Measurements from ENCODE around the gene HOXA3.

Gene HOXA3

DNA sequence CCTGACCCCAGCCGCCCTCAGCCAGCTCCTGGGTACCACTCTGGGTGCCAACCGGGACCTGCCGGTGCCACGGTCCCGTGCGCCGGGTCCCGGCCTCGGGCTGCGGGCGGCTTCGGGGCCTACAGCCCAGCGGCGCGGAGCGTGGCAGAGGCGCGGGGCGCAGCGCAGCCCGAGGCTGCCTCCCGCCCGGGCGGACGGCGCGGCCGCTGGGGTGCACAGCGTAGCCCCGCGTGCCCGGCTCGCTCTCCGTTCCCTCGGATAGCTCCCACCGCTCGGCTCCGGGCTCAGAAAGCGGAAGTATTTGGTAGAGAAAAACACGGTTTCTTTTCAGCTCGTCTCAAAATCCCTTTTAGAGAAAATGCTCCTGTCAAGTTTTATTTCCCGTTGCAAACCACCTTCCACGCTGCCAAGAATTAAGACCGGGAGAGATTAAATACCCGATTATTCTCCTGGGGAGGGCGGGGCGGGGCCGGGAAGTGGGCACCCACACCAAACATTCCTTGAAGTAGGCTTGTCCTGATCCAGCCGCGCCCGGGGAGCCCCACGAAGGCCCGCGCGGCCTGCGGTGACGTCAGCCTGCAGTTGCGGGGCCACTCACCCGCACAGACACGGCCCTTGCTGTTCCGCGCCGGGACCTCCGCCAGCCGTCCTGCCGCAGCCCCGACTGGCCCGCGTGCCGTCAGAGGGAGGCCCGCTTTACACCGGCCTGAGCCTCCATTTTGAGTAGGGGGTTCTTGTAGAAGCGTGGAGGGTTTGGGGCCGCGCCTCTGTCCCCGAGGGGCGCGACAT, 40.4 kb upstream of the HOXA3 start:
- no peaks in the 10 kb centered on the region for H3K9me3 Mint-ChIP-seq
- peak overlapping the region; percentile 57 for H3K4me3 Mint-ChIP-seq
- peaks cover 93% of the 10 kb centered on the region for H3K27me3 Mint-ChIP-seq
- H3K27ac Mint-ChIP-seq = no peak overlapping the region
- peaks cover 31% of the 10 kb centered on the region for H3K4me1 Mint-ChIP-seq (ENCODE audit: low read depth)
- DNase-seq = peak; percentile 34
- H3K36me3 Mint-ChIP-seq (ENCODE audit: low read depth) = no peaks in the 10 kb centered on the region

DNA sequence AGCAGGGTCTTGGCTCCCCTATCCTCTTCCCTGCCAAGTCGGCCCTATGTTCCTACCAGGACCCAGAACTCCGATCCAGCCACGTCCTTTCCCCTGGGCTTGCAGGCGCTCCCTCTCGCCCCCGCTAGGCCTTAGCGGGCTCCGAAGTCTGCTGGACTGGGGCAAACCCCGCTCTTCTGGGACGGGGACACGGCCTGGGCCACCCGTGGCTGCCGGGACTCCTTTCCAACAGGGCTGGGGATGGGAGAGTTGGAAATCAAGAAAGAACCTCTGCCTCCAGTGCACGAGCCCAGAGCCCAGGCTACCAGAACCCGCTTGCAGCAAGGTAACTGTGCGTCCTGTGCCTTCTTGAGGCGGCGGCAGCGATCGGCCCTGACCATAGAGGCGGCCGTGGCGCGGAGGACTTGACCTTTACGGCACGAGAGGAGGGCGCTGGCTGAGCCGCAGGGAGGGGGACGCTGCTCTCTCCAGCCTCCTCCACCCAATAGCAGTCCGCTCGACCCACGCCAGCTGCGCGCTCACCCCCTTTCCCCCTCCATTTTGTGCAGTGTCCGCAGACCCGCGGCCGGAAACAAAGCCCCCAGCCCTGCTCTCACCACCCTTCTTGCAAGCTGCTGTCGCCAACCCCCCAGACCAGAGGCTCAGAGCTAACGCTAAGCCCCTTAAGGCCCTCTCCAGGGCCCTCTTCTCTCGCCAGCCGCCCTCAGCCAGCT, 39.6 kb upstream of the HOXA3 start:
- H3K4me1 Mint-ChIP-seq (ENCODE audit: low read depth) = peaks cover 37% of the 10 kb centered on the region
- no peaks in the 10 kb centered on the region for H3K9me3 Mint-ChIP-seq
- no peaks in the 10 kb centered on the region for H3K36me3 Mint-ChIP-seq (ENCODE audit: low read depth)
- peak; percentile 46 for DNase-seq
- H3K4me3 Mint-ChIP-seq = peak overlapping the region; percentile 55
- H3K27ac Mint-ChIP-seq = no peak overlapping the region
- H3K27me3 Mint-ChIP-seq = peaks cover 93% of the 10 kb centered on the region

DNA sequence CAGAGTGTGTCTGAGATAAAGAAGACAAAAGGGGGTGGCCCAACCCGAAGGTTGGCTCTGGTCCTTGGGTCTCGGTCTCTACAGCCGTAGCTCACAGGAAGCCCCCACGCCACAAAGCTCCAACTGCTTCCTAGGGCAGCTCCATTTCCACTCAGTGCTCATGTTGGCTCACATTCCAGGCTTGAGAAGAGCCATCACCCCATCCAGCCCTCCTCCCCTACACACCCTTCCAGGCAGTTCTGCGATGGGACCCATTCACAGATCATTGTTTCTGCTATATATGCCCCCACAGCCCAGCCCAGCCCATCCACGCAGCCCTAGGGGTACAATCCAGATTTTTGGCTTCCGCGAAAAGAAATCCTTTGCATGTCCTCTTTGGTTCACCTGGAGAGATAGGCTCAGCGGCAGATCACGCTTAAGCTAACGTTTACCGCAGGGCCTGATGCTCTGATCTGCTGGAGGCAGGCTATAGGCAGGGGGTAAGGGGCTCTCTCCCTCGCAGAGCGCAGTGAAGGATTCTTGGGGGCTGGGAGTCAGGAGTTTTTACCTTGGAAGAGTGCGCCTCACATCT, 38.9 kb upstream of the HOXA3 start:
- Mint-ChIP-seq H3K27me3 (peaks cover 94% of the 10 kb centered on the region), H3K27ac (no peak overlapping the region), H3K4me1 (ENCODE audit: low read depth) (peaks cover 39% of the 10 kb centered on the region), H3K36me3 (ENCODE audit: low read depth) (no peaks in the 10 kb centered on the region), H3K9me3 (no peaks in the 10 kb centered on the region), H3K4me3 (no peak overlapping the region)
- peak; percentile 35 for DNase-seq

DNA sequence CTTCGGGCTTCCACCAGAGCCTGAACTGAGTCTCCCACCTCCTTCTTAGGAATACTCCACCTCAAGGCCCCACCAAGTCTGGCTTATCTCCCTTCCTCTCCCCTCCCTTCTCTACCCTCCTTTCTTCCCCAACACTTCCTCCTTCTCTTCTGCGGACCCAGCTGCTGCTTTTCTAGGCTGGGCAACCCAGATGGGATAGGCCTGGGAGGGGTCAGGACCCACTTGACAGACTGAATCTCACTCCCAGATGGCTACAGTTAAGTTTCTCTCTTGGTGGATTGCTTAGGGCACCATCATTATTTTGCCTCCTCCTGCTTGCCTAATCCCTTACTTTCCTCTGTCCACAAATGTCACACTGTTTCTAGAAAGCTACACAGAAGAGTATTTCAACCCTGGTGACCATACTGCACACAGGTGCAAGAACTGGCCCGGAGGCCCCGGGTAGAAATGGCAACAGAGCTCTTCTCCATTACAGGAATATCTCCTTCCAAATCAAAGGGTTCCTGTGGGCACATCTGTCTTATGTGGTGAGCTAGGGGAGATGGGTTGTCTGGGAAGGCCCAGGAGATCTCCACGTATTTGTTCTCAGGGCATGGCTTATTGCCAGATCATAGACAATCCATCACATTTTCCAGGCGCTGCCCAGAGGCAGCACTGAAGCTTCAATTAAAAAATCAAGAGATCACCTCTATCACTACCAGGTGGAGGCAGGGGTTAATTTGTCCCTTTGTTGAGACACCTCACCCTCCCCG, 37.8 kb upstream of the HOXA3 start:
- H3K4me1 Mint-ChIP-seq (ENCODE audit: low read depth) = peaks cover 50% of the 10 kb centered on the region

DNA sequence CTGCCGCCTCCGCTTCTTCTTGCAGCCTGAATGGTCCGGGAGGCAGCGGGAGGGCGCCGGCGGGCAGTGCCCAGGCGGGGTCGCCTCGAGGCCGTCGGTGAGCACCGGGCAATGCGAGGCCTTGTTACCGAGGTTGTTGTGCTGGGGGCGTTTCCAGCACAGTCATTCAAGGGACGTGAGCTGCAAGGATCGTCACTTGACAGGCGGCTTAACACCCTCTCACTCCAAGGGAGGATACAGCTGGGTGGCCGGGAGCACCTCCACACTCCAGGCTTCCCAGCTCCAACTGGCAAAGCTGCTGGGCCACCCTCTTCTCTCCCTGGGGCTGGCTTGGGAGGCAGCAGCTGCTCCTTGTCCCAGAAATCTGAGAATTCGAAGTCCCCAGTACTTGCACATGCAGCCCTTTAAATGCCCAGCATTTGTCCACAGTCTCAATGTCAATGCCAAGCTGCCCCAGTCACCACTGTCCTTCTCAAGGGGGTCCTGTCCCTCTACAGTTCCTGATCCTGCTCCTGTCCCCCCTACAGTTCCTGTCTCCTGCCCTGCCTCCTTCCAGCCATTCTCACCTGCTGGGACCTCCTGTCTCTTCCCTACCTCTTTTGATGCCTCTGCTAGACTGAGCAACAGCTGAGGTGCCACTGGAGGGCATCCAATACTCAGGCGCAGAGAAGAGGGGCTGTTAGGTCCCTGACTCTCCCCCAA, 37.1 kb upstream of the HOXA3 start:
- H3K4me3 Mint-ChIP-seq = no peak overlapping the region
- H3K27ac Mint-ChIP-seq = no peak overlapping the region
- H3K36me3 Mint-ChIP-seq (ENCODE audit: low read depth) = no peaks in the 10 kb centered on the region
- peak; percentile 40 for DNase-seq
- H3K4me1 Mint-ChIP-seq (ENCODE audit: low read depth) = peaks cover 57% of the 10 kb centered on the region
- no peaks in the 10 kb centered on the region for H3K9me3 Mint-ChIP-seq
- peaks cover 97% of the 10 kb centered on the region for H3K27me3 Mint-ChIP-seq

More for the DNA sequence above, 37.8 kb upstream of the HOXA3 start:
- no peaks in the 10 kb centered on the region for H3K36me3 Mint-ChIP-seq (ENCODE audit: low read depth)
- H3K9me3 Mint-ChIP-seq = no peaks in the 10 kb centered on the region
- DNase-seq = peak; percentile 28
- H3K27ac Mint-ChIP-seq = no peak overlapping the region
- H3K4me3 Mint-ChIP-seq = no peak overlapping the region
- H3K27me3 Mint-ChIP-seq = peaks cover 97% of the 10 kb centered on the region

DNA sequence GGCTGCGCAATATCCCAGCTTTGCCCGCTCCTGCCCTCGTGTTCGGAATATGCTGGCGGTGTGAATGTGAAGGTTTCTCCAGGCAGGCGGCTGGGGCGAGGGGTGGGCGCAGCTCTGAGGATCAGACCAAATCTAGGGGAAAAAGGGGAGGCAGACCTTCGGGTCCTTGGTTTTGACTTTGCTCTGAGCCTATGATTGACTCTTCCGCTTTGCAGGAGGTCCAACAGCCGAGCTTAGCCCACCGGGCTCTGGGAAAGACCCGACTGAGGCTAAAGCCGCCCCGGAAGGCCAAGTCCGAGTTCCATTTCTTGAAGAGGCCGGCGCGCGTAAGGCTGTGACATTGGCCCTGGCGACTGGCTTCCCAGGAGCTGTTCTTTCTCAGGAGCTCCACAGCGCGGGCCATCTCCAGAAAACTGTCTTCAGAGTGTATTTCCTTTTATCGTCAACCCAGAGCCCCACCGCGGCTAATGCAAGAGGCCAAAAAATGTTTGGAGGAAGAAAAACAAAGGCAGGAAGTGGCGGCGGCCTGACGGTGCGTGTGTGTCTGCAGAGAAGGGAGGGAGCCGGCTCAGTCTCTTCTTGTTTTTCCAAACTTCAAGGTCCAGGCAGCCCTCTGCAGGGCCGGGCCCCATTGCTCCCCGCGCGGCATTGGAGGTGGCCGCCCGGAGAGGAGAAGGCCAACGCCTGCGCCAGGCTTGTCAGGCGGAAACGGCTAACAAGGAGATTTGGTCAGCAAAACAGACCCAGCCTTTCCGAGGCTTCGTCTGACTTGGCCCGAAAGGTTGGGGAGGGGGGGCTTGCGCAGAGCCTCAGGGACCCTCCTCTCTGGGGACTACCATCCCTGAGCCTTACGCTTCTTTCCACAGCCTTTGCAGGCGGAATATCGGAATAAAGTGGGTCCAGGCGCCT, 36.3 kb upstream of the HOXA3 start:
- DNase-seq = peak; percentile 49
- Mint-ChIP-seq H3K27ac (no peak overlapping the region), H3K36me3 (ENCODE audit: low read depth) (no peaks in the 10 kb centered on the region), H3K4me1 (ENCODE audit: low read depth) (peaks cover 63% of the 10 kb centered on the region), H3K4me3 (peak overlapping the region; percentile 63), H3K9me3 (no peaks in the 10 kb centered on the region), H3K27me3 (peaks cover 95% of the 10 kb centered on the region)

DNA sequence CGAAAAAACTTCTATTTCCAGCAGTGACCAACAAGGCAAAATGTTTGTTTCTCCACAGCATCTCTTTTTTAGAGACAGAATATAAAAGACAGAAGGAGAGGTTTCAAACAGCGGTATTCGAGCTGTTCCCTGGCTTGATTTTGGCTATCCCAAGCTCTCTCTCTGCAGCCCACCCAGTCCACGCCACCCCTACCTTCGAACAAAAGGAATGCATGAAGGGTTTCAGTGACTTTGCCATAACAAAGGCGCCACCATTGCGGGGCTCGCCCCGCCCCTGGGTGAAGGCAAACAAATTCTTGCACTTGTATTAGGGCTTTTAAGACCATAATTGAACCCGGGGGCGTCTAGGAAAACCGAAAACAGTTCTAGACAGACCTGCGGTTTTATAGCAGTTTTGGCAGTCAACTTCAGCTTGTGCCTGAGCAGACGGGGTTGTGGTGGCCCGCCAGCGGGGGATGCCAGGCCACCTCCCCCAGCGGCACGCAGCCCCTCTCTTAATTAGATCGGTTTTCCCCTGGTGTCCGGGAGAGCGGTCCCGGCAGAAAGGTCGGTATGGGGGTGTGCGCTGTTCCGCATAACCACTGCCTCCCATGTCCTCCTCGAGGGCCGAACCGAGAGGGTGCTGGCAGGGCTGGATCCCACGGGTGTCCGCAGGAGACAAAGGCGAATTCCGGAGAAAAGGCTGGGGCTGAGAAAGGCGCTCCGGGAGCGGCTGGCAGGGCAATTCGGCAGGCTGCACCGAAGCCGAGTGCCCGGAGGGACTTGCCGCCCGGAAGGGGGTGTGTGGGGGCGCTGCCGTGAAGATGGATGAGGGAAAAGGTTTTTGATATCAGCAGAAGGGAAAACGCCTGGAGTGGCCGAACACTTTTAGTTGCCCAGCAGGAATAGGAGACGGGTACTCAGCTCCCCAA, 35.3 kb upstream of the HOXA3 start:
- no peaks in the 10 kb centered on the region for H3K36me3 Mint-ChIP-seq (ENCODE audit: low read depth)
- H3K4me3 Mint-ChIP-seq = peak overlapping the region; percentile 63
- H3K27me3 Mint-ChIP-seq = peaks cover 95% of the 10 kb centered on the region
- H3K27ac Mint-ChIP-seq = no peak overlapping the region
- H3K9me3 Mint-ChIP-seq = no peaks in the 10 kb centered on the region
- DNase-seq = peak; percentile 41
- H3K4me1 Mint-ChIP-seq (ENCODE audit: low read depth) = peaks cover 60% of the 10 kb centered on the region

DNA sequence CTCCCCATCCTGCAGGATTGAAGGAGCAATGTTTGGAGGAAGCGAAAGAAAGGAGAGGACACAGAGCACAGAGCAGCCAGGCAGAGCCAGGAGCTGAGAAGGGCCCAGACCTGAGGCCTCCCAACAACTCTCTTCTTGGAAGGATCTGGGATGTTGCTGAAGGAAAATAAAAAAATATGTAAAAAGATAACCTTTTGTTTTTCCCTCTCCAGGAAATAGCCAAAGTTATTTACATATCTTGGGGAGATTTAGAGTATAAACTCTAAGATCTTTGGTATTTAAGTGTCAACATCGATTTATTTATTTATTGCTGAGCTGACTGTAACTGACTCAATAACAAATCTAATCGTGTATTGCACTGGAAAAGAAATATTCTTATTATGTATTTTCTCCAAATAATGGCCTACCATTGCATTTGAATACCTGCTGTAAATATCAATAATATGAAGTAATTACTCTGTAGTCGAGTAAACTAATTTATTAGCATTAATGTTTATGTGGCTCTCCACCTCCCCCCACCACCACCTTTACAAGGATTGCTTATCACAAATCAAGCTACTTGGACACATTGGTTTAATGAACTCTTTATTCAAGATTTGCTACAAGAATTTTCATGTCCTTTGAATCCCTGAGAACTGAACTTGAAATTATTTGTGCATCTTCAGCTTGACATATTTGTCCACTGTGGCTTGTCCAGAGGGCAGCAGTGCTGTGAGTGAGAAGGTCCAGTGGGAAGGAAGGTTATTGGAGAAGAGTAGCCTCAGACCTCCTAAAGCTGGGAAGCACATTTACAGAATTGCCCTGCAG, 34.5 kb upstream of the HOXA3 start:
- no peaks in the 10 kb centered on the region for H3K9me3 Mint-ChIP-seq
- peaks cover 97% of the 10 kb centered on the region for H3K27me3 Mint-ChIP-seq
- peaks cover 54% of the 10 kb centered on the region for H3K4me1 Mint-ChIP-seq (ENCODE audit: low read depth)
- no peak overlapping the region for H3K27ac Mint-ChIP-seq
- H3K4me3 Mint-ChIP-seq = no peak overlapping the region
- no peaks in the 10 kb centered on the region for H3K36me3 Mint-ChIP-seq (ENCODE audit: low read depth)
- peak; percentile 16 for DNase-seq

DNA sequence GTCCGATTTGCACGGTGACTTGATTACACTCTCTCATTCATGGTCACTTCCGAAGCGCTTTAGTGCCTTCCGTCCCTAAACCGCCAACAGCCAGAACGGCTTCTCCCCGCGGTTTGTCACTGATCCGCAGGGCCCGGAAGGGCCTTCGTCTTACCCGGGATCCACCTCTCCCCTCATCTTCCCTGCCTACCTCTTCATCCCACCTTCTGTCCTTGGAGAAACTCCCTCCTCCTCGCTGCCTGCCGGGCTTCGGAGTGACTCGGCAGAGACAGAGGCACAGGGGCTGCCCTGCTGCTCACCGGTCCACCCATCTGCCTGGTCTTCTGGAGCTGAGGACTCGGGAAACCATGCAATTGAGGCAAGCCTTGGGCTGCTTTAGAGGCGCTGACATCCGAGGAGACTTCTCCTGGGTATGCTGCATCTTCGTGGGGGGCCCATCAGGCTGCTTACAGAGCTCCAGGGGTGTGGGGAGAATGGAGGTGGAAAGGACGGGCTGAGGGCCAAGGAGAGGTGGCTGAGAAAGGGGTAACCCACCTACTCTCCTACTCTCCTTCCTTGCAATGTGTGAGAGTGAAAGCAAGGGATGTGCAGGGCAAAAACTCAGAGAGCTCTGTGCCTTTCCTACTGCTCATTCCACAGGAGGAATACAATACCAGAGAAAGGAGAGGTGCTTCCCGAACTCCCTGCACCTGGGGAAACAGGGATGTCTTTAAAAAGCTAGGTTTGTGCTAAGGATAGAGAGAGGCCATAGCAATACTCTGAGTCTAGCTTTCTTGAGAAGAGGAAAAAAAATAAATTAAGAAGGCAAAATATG, 33.7 kb upstream of the HOXA3 start:
- Mint-ChIP-seq H3K27me3 (peaks cover 97% of the 10 kb centered on the region), H3K9me3 (no peaks in the 10 kb centered on the region), H3K4me1 (ENCODE audit: low read depth) (peaks cover 53% of the 10 kb centered on the region), H3K4me3 (peak overlapping the region; percentile 68), H3K27ac (peak overlapping the region; percentile 76), H3K36me3 (ENCODE audit: low read depth) (no peaks in the 10 kb centered on the region)
- peak; percentile 44 for DNase-seq

DNA sequence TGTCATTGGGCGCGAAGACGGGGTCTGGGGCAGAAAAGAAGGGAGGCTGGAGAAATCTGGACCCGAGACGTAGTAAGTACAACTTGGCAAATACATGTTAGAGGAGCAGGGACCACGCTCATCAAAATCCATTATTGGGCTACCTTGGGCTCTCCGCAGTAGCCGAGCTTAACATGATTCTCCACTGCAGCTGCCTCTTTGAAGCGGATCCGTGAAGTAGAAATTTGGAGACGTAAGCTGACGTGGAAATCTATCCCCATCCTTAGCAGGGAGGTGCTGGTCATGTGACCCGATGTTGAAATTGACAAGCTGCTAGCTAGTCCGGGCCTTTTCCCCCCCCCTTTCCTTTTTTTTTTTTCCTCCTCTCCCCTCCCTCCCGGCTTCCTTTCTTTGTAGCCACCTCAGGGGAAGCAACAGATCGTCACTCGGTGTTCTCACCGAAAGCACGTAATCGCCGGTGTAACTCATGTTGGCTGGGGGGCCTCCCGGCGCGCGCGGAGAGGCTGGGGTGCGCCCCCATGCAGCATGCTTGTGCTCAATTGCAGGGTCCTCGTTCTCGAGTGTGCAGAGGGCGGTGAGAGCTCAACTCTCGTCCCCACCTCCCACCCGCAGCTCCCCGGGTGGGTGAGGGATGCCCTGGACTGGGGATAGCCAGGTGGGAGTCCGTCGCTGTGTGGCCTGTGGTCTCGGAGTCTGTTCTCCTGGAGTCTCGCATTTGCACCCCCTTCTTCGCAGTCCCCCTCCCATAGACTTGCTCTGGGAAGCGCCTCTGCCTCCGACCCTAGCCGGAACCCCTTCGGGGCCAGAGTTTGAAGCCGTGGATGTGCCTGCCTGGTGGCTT, 32.9 kb upstream of the HOXA3 start, which contains the start of gene HOXA11:
Gene HOXA11, minus strand, starts transcription at position 220 of the 841 bp plus-strand sequence. Its CDS starts 88 bp downstream, at position 132.
- no peaks in the 10 kb centered on the region for H3K36me3 Mint-ChIP-seq (ENCODE audit: low read depth)
- peak within 1 kb of the TSS; percentile 68 for H3K4me3 Mint-ChIP-seq
- no peaks in the 10 kb centered on the region for H3K9me3 Mint-ChIP-seq
- H3K27ac Mint-ChIP-seq = peak within 1 kb of the TSS; percentile 76
- H3K4me1 Mint-ChIP-seq (ENCODE audit: low read depth) = peaks cover 54% of the 10 kb centered on the region
- DNase-seq = no peak
- peaks cover 96% of the 10 kb centered on the region for H3K27me3 Mint-ChIP-seq
